HG03342 (cell line): ENCODE data around the gene SMPD2.

Experiments used
- ATAC-seq: cut with Tn5 transposase; IDR thresholded peaks from one replicate; pipeline ENCODE4 v1.9.1; 2021; ENCODE audit warnings: mild to moderate bottlenecking, moderate library complexity; ENCODE audit not compliant: unreplicated experiment

Gene SMPD2, protein sequence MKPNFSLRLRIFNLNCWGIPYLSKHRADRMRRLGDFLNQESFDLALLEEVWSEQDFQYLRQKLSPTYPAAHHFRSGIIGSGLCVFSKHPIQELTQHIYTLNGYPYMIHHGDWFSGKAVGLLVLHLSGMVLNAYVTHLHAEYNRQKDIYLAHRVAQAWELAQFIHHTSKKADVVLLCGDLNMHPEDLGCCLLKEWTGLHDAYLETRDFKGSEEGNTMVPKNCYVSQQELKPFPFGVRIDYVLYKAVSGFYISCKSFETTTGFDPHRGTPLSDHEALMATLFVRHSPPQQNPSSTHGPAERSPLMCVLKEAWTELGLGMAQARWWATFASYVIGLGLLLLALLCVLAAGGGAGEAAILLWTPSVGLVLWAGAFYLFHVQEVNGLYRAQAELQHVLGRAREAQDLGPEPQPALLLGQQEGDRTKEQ

DNA sequence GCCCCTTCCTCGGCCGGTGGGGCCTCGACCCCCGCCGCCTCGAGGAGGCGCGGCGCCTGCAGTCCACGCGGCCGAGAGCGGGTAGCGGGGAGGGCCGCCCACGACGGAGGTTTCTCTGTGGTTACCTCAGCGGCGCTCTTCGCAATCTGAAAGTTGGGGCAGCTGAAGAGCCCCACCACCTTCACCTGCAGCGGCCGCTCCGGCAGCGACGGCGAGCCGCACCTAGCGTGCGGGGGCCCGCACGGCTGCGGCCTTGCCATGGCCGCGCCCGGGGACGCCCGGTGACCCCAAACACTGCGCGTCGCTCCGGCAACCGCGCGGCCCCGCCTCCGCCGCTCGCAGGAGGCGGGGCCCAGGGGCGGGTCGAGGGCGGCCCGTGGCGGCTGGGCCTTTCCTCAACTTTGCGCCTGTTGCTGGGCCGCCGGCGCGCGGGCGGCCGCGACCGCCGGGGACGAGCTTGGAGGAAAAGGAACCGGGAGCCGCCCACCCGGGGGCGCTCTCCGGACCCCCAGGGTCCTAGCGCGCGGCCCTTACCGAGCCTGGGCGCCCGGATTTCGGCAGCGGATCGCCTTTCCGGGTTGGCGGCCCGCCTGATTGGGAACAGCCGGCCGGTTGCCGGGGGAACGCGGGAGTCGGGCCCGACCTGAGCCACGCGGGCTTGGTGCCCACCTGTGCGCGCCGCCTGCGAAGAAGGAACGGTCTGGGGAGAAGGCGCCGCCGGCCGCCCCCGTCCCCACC is at the start of gene SMPD2, which contains the start of gene PPIL6:
SMPD2 (plus strand) TSS at position 394 of the 738 bp plus-strand sequence. CDS start 398 bp downstream, outside the sequence.
PPIL6 (minus strand) TSS at position 298 of the 738 bp plus-strand sequence; CDS start at position 260, 38 bp downstream.
- ATAC-seq, result peak; percentile 88

GRCh38 chr6:109393157-109393885 is 47.2 kb upstream of the SMPD2 start:
- no peak for ATAC-seq

DNA sequence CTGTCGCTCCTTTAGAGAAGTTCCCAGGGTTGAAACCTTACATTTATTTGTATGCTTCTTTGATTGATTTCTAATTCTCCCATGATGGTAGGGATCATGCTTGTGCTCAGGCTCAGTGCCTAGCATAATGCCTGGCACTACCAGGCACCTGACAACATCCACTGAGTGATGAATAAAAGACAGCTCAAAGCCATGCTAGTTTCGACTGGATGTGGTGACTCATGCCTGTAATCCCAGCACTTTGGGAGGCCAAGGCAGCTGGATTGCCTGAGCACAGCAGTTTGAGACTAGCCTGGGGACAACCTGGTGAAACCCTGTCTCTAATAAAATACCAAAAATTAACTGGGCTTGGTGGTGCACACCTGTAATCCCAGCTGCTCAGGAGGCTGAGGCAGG is 46.6 kb upstream of the SMPD2 start:
- no peak for ATAC-seq

DNA sequence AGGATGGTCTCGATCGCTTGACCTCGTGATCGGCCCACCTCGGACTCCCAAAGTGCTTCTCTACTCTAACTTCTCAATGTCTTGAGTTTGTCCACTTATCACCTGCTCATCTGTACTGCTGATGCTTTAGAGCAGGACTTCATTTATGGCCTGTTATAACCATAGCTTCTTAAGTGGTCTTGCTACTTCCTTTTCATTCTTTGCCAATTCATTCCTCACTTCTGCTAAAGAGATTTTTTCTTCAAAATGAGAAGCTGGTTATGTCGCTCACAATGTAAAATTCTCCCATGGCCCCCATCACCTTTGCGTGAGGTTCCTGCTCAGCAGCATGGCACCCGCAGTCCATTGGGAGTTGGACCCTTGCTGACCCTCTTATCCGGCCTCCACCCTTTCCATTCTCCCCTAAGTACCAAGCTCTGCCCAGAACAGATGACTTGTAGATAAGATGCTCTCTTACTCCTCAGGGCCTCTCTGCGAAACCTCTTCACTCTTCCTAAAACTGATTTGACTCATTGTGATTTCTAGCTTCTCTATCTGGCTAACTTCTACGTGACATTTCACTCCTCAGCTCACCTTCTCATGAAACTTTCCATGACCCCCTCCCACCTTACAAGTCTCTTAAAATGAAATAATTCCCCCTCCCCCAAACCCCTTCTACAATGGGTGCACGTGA is 44.3 kb upstream of the SMPD2 start:
- no peak for ATAC-seq

DNA sequence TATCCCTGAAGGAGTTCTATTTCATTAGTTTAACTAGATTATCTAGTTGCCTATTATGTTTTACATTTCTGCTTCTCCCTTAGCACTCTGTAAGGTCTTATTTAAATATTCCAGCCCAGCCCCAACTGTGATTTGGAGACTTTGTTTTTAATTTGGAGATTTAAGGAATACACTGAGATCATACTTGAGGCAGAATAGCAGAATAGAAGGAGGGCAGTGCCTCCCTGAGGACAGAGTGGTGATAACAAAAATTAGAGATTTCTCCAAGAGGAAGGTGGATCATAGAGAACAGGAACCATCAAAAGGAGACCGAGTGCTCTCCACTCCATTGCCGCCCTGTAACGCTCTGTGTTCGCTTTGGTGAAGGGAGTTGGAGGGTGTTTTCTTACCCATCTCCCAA is 43.5 kb upstream of the SMPD2 start:
- no peak for ATAC-seq

GRCh38 chr6:109406196-109406595 is 34.3 kb upstream of the SMPD2 start:
- ATAC-seq, result no peak

DNA sequence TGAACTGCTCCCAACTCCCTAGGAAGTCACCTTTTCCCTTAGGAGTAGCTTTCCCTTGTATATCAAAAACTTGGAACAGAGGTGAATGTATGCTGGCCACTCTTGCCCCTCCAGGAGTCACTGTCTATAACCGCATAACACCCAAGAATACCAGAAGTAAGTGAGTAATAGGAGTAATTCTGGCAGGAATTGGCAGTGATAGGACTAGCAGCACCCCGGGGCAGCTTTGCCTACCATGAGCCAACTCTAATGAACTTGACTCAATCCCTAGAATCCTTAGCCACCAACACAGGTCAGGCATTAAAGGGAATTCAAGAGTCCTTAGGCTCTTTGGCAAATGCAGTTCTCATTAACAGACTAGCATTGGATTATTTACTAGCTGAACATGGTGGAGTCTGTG is 29.5 kb upstream of the SMPD2 start:
- ATAC-seq, result no peak

DNA sequence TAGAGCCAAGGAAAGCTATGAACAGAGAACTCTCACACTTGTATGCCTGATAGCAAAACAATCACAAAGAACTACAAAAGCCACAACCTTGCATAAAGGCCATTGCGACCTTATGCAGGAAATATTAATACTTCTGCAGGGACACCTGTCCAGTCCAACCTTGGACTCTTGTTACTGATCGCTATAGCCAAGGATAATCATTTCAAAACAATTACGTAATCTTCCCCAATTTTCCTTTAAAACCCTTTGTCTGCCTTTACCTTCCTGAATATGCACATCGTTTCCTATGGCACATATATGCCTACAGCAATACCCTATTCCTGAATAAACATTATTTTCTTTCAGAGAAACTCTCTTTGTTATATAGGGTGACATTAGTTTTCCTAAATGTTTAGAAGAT is 22.9 kb upstream of the SMPD2 start:
- no peak for ATAC-seq

GRCh38 chr6:109420751-109421150 is 19.8 kb upstream of the SMPD2 start:
- ATAC-seq, result no peak

DNA sequence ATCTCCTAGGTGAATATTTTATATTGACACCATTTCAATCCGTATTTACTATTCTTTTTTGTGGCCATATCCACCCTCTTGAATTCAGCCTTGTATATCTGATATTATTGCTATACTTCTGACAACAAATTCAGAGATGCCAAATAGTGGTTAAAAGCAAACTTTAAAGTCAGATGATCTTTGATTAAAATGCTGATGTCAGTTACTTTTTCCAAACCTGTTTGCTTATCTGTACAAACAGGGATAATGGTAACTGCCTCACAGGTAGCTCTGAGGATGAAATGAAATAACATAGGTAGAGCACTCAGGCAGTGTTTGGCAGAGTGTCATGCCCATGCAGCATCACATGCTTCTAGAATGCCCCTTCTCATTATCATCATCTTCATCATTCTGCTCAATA is 19.3 kb upstream of the SMPD2 start:
- ATAC-seq, result no peak

- no peak for ATAC-seq
These were observed 15.6 kb upstream of the SMPD2 start for GRCh38 chr6:109424946-109425345.

GRCh38 chr6:109428889-109429477 is 11.5 kb upstream of the SMPD2 start:
- no peak for ATAC-seq

GRCh38 chr6:109429496-109429895 is 11.0 kb upstream of the SMPD2 start:
- ATAC-seq, result no peak

DNA sequence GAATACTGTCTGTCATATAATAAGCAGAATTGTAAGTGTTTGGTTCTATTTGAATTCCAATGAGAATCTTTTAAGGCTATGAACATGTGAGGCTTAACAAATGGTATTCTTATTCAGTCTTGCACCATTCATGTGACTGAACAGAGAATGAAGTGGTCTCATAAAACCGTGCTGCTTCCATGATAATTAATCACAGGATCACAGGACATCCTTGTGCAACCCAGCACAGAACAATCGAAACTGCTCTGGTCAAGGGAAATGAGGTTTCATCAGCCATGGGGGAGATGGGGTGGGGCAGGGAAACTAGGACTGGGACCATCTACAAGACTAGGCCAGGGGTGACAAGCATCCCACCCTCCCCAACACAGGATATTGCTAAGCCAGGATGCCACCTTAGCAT is 6.1 kb upstream of the SMPD2 start:
- no peak for ATAC-seq

GRCh38 chr6:109436041-109436440 is 4.5 kb upstream of the SMPD2 start:
- ATAC-seq, result no peak

DNA sequence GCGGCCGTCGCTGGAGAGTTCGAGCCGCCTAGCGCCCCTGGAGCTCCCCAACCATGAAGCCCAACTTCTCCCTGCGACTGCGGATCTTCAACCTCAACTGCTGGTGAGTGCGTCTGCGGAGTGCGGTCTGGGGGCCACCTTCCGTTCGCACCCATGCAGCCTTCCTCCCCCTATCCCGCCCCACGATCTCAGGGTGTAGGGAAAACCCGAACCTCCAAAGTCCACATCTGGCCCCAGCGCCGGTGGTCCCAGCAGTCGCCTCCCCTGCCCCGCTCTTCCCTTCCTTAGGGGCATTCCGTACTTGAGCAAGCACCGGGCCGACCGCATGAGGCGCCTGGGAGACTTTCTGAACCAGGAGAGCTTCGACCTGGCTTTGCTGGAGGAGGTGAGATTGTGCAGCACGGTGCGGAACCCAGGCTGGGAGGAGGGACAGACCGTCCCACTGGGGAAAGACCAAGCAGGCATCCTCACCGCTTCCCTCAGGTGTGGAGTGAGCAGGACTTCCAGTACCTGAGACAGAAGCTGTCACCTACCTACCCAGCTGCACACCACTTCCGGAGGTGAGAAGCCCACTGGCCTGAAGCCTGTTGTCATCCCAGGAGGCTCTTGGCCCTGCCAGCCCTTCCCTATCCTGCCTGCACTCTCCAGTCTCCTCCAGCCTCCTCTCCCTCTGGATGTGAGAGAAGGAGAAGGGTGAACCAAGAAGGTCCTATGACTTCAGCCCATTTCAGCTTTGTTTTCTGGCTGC is 719 bp downstream of the SMPD2 start:
- peak; percentile 15 for ATAC-seq

- ATAC-seq, result no peak
These were observed 1.9 kb downstream of the SMPD2 start for GRCh38 chr6:109442393-109442924.

GRCh38 chr6:109443425-109443950 is 3.0 kb downstream of the SMPD2 start:
- ATAC-seq, result no peak

GRCh38 chr6:109445382-109445781 is 4.9 kb downstream of the SMPD2 start:
- ATAC-seq, result no peak
